Keratinocyte (primary cell): Measurements from ENCODE around the gene ZNF587B.

ENCODE experiments used
- CTCF ChIP-seq, 3 experiments: IDR thresholded peaks in 1 of 3; conservative IDR thresholded peaks in 1 of 3; optimal IDR thresholded peaks in 1 of 3; 2 replicates in 2 of 3; 3 replicates in 1 of 3; pipeline versions ENCODE3 to v1.5.1; 2011; ENCODE audit warnings: low read length in 3 of 3, mild to moderate bottlenecking in 3 of 3, moderate library complexity in 2 of 3, control low read depth in 1 of 3, inconsistent platforms in 1 of 3; ENCODE audit not compliant: insufficient read depth in 2 of 3; ENCODE audit errors: extremely low read depth in 1 of 3
- EZH2 ChIP-seq: IDR thresholded peaks from one replicate; pipeline ENCODE4 v1.6.1; 2012; ENCODE audit warnings: inconsistent platforms, mild to moderate bottlenecking, low read length, moderate library complexity

DNA sequence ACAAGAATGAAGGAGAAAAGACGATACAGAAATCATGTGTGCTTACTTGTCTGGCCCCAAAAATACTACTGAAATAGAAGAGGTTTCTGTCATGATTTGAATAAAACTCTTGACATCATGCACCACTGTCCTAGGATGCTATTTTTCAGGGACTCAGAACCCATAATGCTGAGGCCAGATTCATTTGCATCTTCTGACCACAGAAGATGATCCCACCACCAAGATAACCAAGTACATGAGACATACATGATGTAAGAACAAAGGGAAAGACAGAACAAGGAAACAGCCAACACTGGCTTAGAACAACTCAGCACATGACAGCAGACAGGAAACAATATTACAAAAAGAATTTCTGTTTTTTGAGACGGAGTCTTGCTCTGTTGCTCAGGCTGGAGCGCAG is 17.9 kb upstream of the ZNF587B start:
- TF ChIP-seq CTCF (optimal IDR thresholded peaks at IDR 0.05 in 1 of 3, IDR thresholded peaks at IDR 0.05 in 1 of 3, conservative IDR thresholded peaks at IDR 0.05 in 1 of 3; ENCODE audit: extremely low read depth in 1 of 3, insufficient read depth in 2 of 3, low read length in 3 of 3) (no peak), EZH2 (no peak)
